ENCODE data around the gene NCR2.

Gene NCR2

GRCh38 chr6:41327177-41327576 lies 8.2 kb upstream of the NCR2 start:
- in situ Hi-C loops (cut with HindIII; ENCODE audit: low sequenced_read_pairs): no loop called here
- H3K4me3 ChIP-seq (ENCODE audit: low read depth, low read length): no peak overlapping the region
- DNase-seq (ENCODE audit: low read depth, low spot score): no peak
- TF ChIP-seq CTCF (IDR thresholded peaks at IDR 0.05; ENCODE audit: low read depth, low read length): no peak

GRCh38 chr6:41331401-41332150 lies 3.8 kb upstream of the NCR2 start:
- in situ Hi-C loops (cut with HindIII; ENCODE audit: low sequenced_read_pairs): no loop called here
- no peak for DNase-seq (ENCODE audit: low read depth, low spot score)

GRCh38 chr6:41332241-41332640 lies 3.2 kb upstream of the NCR2 start:
- TF ChIP-seq CTCF (IDR thresholded peaks at IDR 0.05; ENCODE audit: low read depth, low read length): no peak
- in situ Hi-C loops (cut with HindIII; ENCODE audit: low sequenced_read_pairs): no loop called here
- no peak overlapping the region for H3K4me3 ChIP-seq (ENCODE audit: low read depth, low read length)
- no peak for DNase-seq (ENCODE audit: low read depth, low spot score)

More at GRCh38 chr6:41331401-41332150, 3.8 kb upstream of the NCR2 start:
- H3K4me3 ChIP-seq (ENCODE audit: low read depth, low read length): no peak overlapping the region
- TF ChIP-seq CTCF (IDR thresholded peaks at IDR 0.05; ENCODE audit: low read depth, low read length): no peak

- H3K4me3 ChIP-seq (ENCODE audit: low read depth, low read length): no peak overlapping the region
- in situ Hi-C loops (cut with HindIII; ENCODE audit: low sequenced_read_pairs): no loop called here
- DNase-seq (ENCODE audit: low read depth, low spot score): no peak
- no peak for TF ChIP-seq CTCF (IDR thresholded peaks at IDR 0.05; ENCODE audit: low read depth, low read length)
Measured at GRCh38 chr6:41332842-41333736, 2.3 kb upstream of the NCR2 start.

GRCh38 chr6:41334482-41335040 lies 847 bp upstream of the NCR2 start:
- H3K4me3 ChIP-seq (ENCODE audit: low read depth, low read length): no peak overlapping the region
- in situ Hi-C loops (cut with HindIII; ENCODE audit: low sequenced_read_pairs): no loop called here
- TF ChIP-seq CTCF (IDR thresholded peaks at IDR 0.05; ENCODE audit: low read depth, low read length): peak; percentile 33
- no peak for DNase-seq (ENCODE audit: low read depth, low spot score)

GRCh38 chr6:41335943-41336342 lies 535 bp downstream of the NCR2 start:
- TF ChIP-seq CTCF (IDR thresholded peaks at IDR 0.05; ENCODE audit: low read depth, low read length): no peak
- no peak overlapping the region for H3K4me3 ChIP-seq (ENCODE audit: low read depth, low read length)
- no peak for DNase-seq (ENCODE audit: low read depth, low spot score)
- in situ Hi-C loops (cut with HindIII; ENCODE audit: low sequenced_read_pairs): no loop called here
